ENCODE results near the gene PJVK. TPM values are rescaled to one million over a fixed set of nuclear protein-coding genes. Genes with fewer than 3 reads are reported as not detected.

The PJVK gene
- total and polyA plus RNA-seq, 9 of the 15 experiments (the other 6 are each of a cell fraction or from before 2014, with no cell fraction given), result 0.11 to 1.5 (median 0.73) TPM

- no peak for TF ChIP-seq HDAC3 (IDR thresholded peaks at IDR 0.05; ENCODE audit: borderline replicate concordance, partially characterized antibody)
- no peak for TF ChIP-seq SRF (CRISPR knock-in tag; IDR thresholded peaks at IDR 0.05)
- no peak for TF ChIP-seq POLR2AphosphoS5 (IDR thresholded peaks at IDR 0.05; ENCODE audit: control insufficient read depth, insufficient read depth, low read depth, low read length)
- no peak for TF ChIP-seq ZNF277 (CRISPR knock-in tag; IDR thresholded peaks at IDR 0.05; ENCODE audit: borderline replicate concordance)
- TF ChIP-seq ZNF551 (CRISPR knock-in tag; IDR thresholded peaks at IDR 0.05), result no peak
- no peak for TF ChIP-seq ZNF280A (IDR thresholded peaks at IDR 0.05; ENCODE audit: low read depth, partially characterized antibody)
- no peak for TF ChIP-seq OTX1 (CRISPR knock-in tag; IDR thresholded peaks at IDR 0.05)
- no peak for TF ChIP-seq NR0B1 (IDR thresholded peaks at IDR 0.05; ENCODE audit: partially characterized antibody)
- no peak for TF ChIP-seq PTBP1 (IDR thresholded peaks at IDR 0.05; ENCODE audit: low read depth, low read length)
- no peak for TF ChIP-seq ZNF507 (tag; conservative IDR thresholded peaks at IDR 0.05)
- no peak for TF ChIP-seq U2AF1 (optimal IDR thresholded peaks at IDR 0.05; ENCODE audit: low read depth, low read length)
- TF ChIP-seq KDM4B (IDR thresholded peaks at IDR 0.05; ENCODE audit: borderline replicate concordance in 2 of 2, low read depth in 1 of 2), result no peak
- no peak for TF ChIP-seq BRD9 (IDR thresholded peaks at IDR 0.05; ENCODE audit: low read depth, partially characterized antibody)
- no peak for TF ChIP-seq MAZ (CRISPR knock-in tag; conservative IDR thresholded peaks at IDR 0.05 in 1 of 2, IDR thresholded peaks at IDR 0.05 in 1 of 2)
- no peak for TF ChIP-seq THRA (IDR thresholded peaks at IDR 0.05)
- no peak for TF ChIP-seq CBX2 (IDR thresholded peaks at IDR 0.05; ENCODE audit: insufficient read depth, low read length, poor library complexity, severe bottlenecking)
- no peak for TF ChIP-seq ZNF23 (CRISPR knock-in tag; IDR thresholded peaks at IDR 0.05)
- TF ChIP-seq ATF1 (CRISPR knock-in tag; IDR thresholded peaks at IDR 0.05), result no peak
- TF ChIP-seq ATF1 (tag; IDR thresholded peaks at IDR 0.05), result no peak
- TF ChIP-seq MED1 (CRISPR knock-in tag; IDR thresholded peaks at IDR 0.05; ENCODE audit: borderline replicate concordance), result no peak
- no peak for TF ChIP-seq SLC30A9 (CRISPR knock-in tag; IDR thresholded peaks at IDR 0.05)
- TF ChIP-seq FOXJ2 (tag; IDR thresholded peaks at IDR 0.05), result no peak
- no peak for TF ChIP-seq ZC3H8 (IDR thresholded peaks at IDR 0.05)
- TF ChIP-seq LCOR (CRISPR knock-in tag; IDR thresholded peaks at IDR 0.05), result no peak
- TF ChIP-seq ZNF197 (CRISPR knock-in tag; IDR thresholded peaks at IDR 0.05; ENCODE audit: low read depth), result 0 out of 2 replicates have a peak, but pooled peaks have one; percentile 69
Measured at GRCh38 chr2:178479758-178480226, 28.6 kb downstream of the PJVK start (continued).

Data from K562 (cell line).